ENCODE measurements around the gene PRKG1.
A peak's percentile ranks its signal among the peaks of the same experiment; 100 is the strongest.

PRKG1 gene

DNA sequence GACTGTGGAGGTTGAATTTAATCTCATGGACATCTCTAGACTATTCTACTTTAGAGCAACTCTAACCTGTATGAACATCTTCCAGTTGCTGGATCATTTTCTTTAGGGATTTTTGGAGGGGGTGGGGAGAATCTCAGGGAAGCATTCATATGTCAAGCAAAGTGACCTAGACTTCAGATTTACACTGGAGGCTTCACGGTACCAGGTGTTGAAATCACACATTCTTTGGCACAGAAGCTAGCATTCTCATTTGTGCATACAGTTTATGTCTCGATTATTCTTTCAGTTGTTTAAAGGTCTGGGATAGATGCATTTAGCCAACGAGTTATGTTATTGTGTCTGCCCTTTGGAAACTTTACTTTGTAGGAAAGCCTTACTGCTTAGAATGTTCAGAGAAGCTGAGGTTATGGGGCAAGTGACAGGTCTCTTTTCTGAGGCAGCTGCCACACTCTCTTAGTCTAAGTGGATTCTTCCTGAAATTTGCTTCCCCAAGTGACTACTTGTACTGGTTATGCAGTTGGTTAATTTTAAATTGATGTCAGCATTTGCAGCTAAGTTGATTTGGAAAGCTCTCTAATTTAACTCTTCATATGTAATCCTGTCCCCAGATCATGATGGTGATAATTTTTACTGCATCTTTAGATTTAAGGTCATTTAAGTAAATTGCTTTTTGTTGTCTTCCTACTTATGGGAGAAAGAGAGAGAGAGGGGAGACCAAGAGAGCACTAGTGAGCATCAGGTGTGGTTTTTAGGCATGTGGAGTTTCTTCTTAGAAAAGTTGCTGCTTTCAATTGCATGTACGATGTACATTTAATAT is 153.8 kb downstream of the PRKG1 start:
- WGBS, 2 experiments (ENCODE audit: insufficient coverage in 2 of 2): 92 to 94% methylated on average over 3 of the region's 4 CpGs
- Histone ChIP-seq H3K9me3 (ENCODE audit: control insufficient read depth, low read length) (no peaks in the 10 kb centered on the region), H3K36me3 (ENCODE audit: control insufficient read depth, insufficient read depth, low read length) (no peaks in the 10 kb centered on the region), H3K27ac (ENCODE audit: low read depth, low read length, severe bottlenecking) (no peak overlapping the region), H3K4me3 (ENCODE audit: extremely low read depth, insufficient read depth, low read length, poor library complexity, severe bottlenecking) (no peak overlapping the region), H3K4me1 (ENCODE audit: control insufficient read depth, insufficient read depth, low read length, poor library complexity, severe bottlenecking) (no peaks in the 10 kb centered on the region)

GRCh38 chr10:51228714-51229100 is 154.4 kb downstream of the PRKG1 start:
- Histone ChIP-seq H3K36me3 (ENCODE audit: control insufficient read depth, insufficient read depth, low read length) (no peaks in the 10 kb centered on the region), H3K27ac (ENCODE audit: low read depth, low read length, severe bottlenecking) (no peak overlapping the region), H3K4me1 (ENCODE audit: control insufficient read depth, insufficient read depth, low read length, poor library complexity, severe bottlenecking) (no peaks in the 10 kb centered on the region), H3K9me3 (ENCODE audit: control insufficient read depth, low read length) (no peaks in the 10 kb centered on the region), H3K4me3 (ENCODE audit: extremely low read depth, insufficient read depth, low read length, poor library complexity, severe bottlenecking) (no peak overlapping the region)
- 83 to 95% methylated on average over 4 of the region's 4 CpGs for WGBS, 2 experiments (ENCODE audit: insufficient coverage in 2 of 2)

- 74 to 83% methylated on average over 2 to 3 of the region's 5 CpGs for WGBS, 2 experiments (ENCODE audit: insufficient coverage in 2 of 2)
- H3K9me3 ChIP-seq (ENCODE audit: control insufficient read depth, low read length): no peaks in the 10 kb centered on the region
- H3K4me3 ChIP-seq (ENCODE audit: extremely low read depth, insufficient read depth, low read length, poor library complexity, severe bottlenecking): no peak overlapping the region
- H3K36me3 ChIP-seq (ENCODE audit: control insufficient read depth, insufficient read depth, low read length): no peaks in the 10 kb centered on the region
- no peak overlapping the region for H3K27ac ChIP-seq (ENCODE audit: low read depth, low read length, severe bottlenecking)
- H3K4me1 ChIP-seq (ENCODE audit: control insufficient read depth, insufficient read depth, low read length, poor library complexity, severe bottlenecking): no peaks in the 10 kb centered on the region
Measured at GRCh38 chr10:51230887-51231585, 156.7 kb downstream of the PRKG1 start.

GRCh38 chr10:51231754-51232153 is 157.5 kb downstream of the PRKG1 start:
- H3K4me1 ChIP-seq (ENCODE audit: control insufficient read depth, insufficient read depth, low read length, poor library complexity, severe bottlenecking): no peaks in the 10 kb centered on the region
- 83 to 91% methylated on average over 1 of the region's 1 CpG for WGBS, 2 experiments (ENCODE audit: insufficient coverage in 2 of 2)
- H3K27ac ChIP-seq (ENCODE audit: low read depth, low read length, severe bottlenecking): no peak overlapping the region
- H3K36me3 ChIP-seq (ENCODE audit: control insufficient read depth, insufficient read depth, low read length): no peaks in the 10 kb centered on the region
- no peak overlapping the region for H3K4me3 ChIP-seq (ENCODE audit: extremely low read depth, insufficient read depth, low read length, poor library complexity, severe bottlenecking)
- H3K9me3 ChIP-seq (ENCODE audit: control insufficient read depth, low read length): no peaks in the 10 kb centered on the region

GRCh38 chr10:51233337-51234100 is 159.2 kb downstream of the PRKG1 start:
- 83% methylated on average over 1 of the region's 3 CpGs; no CpG with 5 or more reads in 1 of the 2 experiments for WGBS, 2 experiments (ENCODE audit: insufficient coverage in 2 of 2)
- Histone ChIP-seq H3K27ac (ENCODE audit: low read depth, low read length, severe bottlenecking) (no peak overlapping the region), H3K4me3 (ENCODE audit: extremely low read depth, insufficient read depth, low read length, poor library complexity, severe bottlenecking) (no peak overlapping the region), H3K4me1 (ENCODE audit: control insufficient read depth, insufficient read depth, low read length, poor library complexity, severe bottlenecking) (no peaks in the 10 kb centered on the region), H3K36me3 (ENCODE audit: control insufficient read depth, insufficient read depth, low read length) (no peaks in the 10 kb centered on the region), H3K9me3 (ENCODE audit: control insufficient read depth, low read length) (no peaks in the 10 kb centered on the region)

- Histone ChIP-seq H3K4me3 (ENCODE audit: extremely low read depth, insufficient read depth, low read length, poor library complexity, severe bottlenecking) (no peak overlapping the region), H3K36me3 (ENCODE audit: control insufficient read depth, insufficient read depth, low read length) (no peaks in the 10 kb centered on the region), H3K4me1 (ENCODE audit: control insufficient read depth, insufficient read depth, low read length, poor library complexity, severe bottlenecking) (no peaks in the 10 kb centered on the region), H3K27ac (ENCODE audit: low read depth, low read length, severe bottlenecking) (no peak overlapping the region), H3K9me3 (ENCODE audit: control insufficient read depth, low read length) (no peaks in the 10 kb centered on the region)
- WGBS, 2 experiments (ENCODE audit: insufficient coverage in 2 of 2): no CpG with 5 or more reads among the region's 1 CpG
Measured at GRCh38 chr10:51235865-51236264, 161.6 kb downstream of the PRKG1 start.

DNA sequence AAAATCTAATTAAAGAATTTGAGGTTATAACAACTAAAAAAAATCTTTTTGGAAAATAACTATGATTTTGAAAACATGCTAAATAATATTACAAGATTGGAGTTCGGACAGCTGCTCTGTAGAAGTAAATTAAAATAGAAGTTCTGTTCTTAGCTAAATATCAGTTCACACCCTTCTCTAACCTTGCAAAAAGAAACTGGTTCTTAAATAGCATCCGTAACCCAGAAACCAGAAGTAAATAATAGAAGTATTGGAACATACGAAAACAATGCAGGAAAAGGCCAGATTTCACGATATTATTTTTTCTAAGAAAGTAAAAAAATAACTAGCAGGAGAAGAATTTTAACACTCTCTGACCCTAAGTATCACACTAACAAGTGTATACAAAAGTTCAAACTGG is 164.7 kb downstream of the PRKG1 start:
- no peaks in the 10 kb centered on the region for H3K9me3 ChIP-seq (ENCODE audit: control insufficient read depth, low read length)
- H3K36me3 ChIP-seq (ENCODE audit: control insufficient read depth, insufficient read depth, low read length): no peaks in the 10 kb centered on the region
- H3K4me1 ChIP-seq (ENCODE audit: control insufficient read depth, insufficient read depth, low read length, poor library complexity, severe bottlenecking): no peaks in the 10 kb centered on the region
- H3K4me3 ChIP-seq (ENCODE audit: extremely low read depth, insufficient read depth, low read length, poor library complexity, severe bottlenecking): no peak overlapping the region
- no peak overlapping the region for H3K27ac ChIP-seq (ENCODE audit: low read depth, low read length, severe bottlenecking)
- no CpG with 5 or more reads among the region's 4 CpGs for WGBS, 2 experiments (ENCODE audit: insufficient coverage in 2 of 2)

DNA sequence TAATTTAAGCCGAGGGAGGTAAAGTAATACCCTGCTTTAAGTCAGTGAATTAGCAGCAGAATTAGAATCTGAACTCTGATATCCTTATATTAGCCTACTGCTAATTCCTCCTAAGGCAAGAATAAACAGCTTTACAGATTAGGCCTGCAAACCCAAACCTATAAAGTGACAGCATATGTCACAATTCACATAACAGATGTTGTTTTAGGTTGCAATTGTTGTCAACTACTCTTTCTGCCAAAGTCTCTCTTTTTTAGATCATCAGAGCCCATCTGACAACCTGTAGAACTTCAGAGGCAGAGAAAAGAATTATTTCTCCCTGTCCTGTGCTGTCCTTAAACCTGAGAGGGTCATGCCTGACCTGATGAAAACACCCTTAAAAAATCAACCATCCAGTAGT is 167.2 kb downstream of the PRKG1 start:
- 100% methylated on average over 1 of the region's 1 CpG; no CpG with 5 or more reads in 1 of the 2 experiments for WGBS, 2 experiments (ENCODE audit: insufficient coverage in 2 of 2)
- Histone ChIP-seq H3K4me1 (ENCODE audit: control insufficient read depth, insufficient read depth, low read length, poor library complexity, severe bottlenecking) (peaks cover 3% of the 10 kb centered on the region), H3K36me3 (ENCODE audit: control insufficient read depth, insufficient read depth, low read length) (no peaks in the 10 kb centered on the region), H3K4me3 (ENCODE audit: extremely low read depth, insufficient read depth, low read length, poor library complexity, severe bottlenecking) (no peak overlapping the region), H3K27ac (ENCODE audit: low read depth, low read length, severe bottlenecking) (no peak overlapping the region), H3K9me3 (ENCODE audit: control insufficient read depth, low read length) (no peaks in the 10 kb centered on the region)

- H3K27ac ChIP-seq (ENCODE audit: low read depth, low read length, severe bottlenecking): no peak overlapping the region
- H3K4me3 ChIP-seq (ENCODE audit: extremely low read depth, insufficient read depth, low read length, poor library complexity, severe bottlenecking): no peak overlapping the region
- WGBS, 2 experiments (ENCODE audit: insufficient coverage in 2 of 2): 80 to 93% methylated on average over 1 to 2 of the region's 2 CpGs
Measured at GRCh38 chr10:51242393-51242792, 168.1 kb downstream of the PRKG1 start.

GRCh38 chr10:51244309-51244708 is 170.0 kb downstream of the PRKG1 start:
- Histone ChIP-seq H3K4me1 (ENCODE audit: control insufficient read depth, insufficient read depth, low read length, poor library complexity, severe bottlenecking) (peaks cover 3% of the 10 kb centered on the region), H3K36me3 (ENCODE audit: control insufficient read depth, insufficient read depth, low read length) (no peaks in the 10 kb centered on the region), H3K4me3 (ENCODE audit: extremely low read depth, insufficient read depth, low read length, poor library complexity, severe bottlenecking) (no peak overlapping the region)

More at GRCh38 chr10:51242393-51242792, 168.1 kb downstream of the PRKG1 start:
- Histone ChIP-seq H3K9me3 (ENCODE audit: control insufficient read depth, low read length) (no peaks in the 10 kb centered on the region), H3K4me1 (ENCODE audit: control insufficient read depth, insufficient read depth, low read length, poor library complexity, severe bottlenecking) (peaks cover 3% of the 10 kb centered on the region), H3K36me3 (ENCODE audit: control insufficient read depth, insufficient read depth, low read length) (no peaks in the 10 kb centered on the region)

More at GRCh38 chr10:51244309-51244708, 170.0 kb downstream of the PRKG1 start:
- Histone ChIP-seq H3K27ac (ENCODE audit: low read depth, low read length, severe bottlenecking) (peak overlapping the region; percentile 78), H3K9me3 (ENCODE audit: control insufficient read depth, low read length) (no peaks in the 10 kb centered on the region)
- no CpG with 5 or more reads among the region's 1 CpG for WGBS, 2 experiments (ENCODE audit: insufficient coverage in 2 of 2)
